ENCODE results near the gene COL20A1. TPM values are rescaled to one million over a fixed set of nuclear protein-coding genes. Genes with fewer than 3 reads are reported as not detected.
A peak's percentile ranks its signal among the peaks of the same experiment; 100 is the strongest.

Gene COL20A1
- total and polyA plus RNA-seq, 2 donors (not counting 1 experiment from before 2014, with no cell fraction given), result not detected

DNA sequence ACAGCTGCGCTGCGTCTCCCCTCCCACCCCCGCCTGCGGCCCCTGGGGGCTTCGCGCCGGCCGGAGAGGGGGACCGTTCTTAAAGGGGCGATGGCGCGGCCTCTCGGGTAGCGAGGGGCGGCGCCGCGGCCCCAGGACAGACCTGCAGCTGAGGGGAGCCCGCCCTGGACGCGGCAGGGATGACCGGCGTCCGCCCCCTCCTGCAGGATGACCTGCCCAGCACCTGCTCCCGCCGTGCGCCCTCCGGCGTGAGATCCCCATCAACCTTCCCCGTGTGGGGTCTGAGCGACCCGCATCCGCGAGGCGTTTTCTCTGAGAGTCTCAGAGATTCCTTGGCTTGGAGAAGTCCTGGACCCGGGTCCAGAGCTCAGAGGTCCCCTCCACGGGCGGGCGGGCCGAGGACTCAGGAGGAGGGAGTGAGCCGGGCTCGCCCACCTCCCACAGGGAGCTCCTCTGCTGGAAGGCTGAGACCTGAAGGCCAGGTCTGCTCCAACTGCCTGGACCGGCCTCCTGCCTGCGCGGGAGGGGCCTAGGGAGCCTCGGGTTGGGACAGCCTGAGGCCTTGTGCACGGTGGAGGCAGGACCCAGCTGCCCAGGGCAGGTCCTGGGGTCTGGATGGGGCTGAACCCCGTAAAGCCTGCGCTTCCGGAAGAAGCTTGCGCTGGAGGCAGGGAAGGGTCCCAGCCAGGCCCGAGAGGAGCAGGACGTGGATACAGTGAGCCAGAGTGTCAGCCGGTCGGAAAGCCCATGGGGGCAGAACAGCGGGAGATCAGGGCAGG is 38.2 kb upstream of the COL20A1 start:
- Histone ChIP-seq H3K36me3 (replicated peaks in 1 of 2; ENCODE audit: control extremely low read depth in 1 of 2, control insufficient read depth in 1 of 2, extremely low read depth in 1 of 2, insufficient read depth in 2 of 2, low read length in 1 of 2) (no peaks in the 10 kb centered on the region), H3K4me3 (ENCODE audit: control extremely low read depth in 1 of 5, extremely low read depth in 1 of 5, insufficient read depth in 1 of 5, low read depth in 2 of 5, low read length in 4 of 5) (no peak overlapping the region), H3K79me2 (ENCODE audit: control insufficient read depth, insufficient read depth, low read length) (no peaks in the 10 kb centered on the region), H4K20me1 (ENCODE audit: control insufficient read depth, insufficient read depth, low read length, poor library complexity, severe bottlenecking) (no peaks in the 10 kb centered on the region), H2AFZ (ENCODE audit: insufficient read depth, low read depth, low read length, poor library complexity, severe bottlenecking) (no peak overlapping the region), H3K9me3 (ENCODE audit: control extremely low read depth in 1 of 3, control insufficient read depth in 2 of 3, insufficient read depth in 1 of 3, low read length in 2 of 3) (no peaks in the 10 kb centered on the region), H3K27ac (ENCODE audit: low read length in 2 of 2) (no peak overlapping the region), H3K4me1 (ENCODE audit: control insufficient read depth in 2 of 2, insufficient read depth in 2 of 2, low read length in 2 of 2) (peaks cover 8 to 11% of the 10 kb centered on the region in 2 donors), H3K9ac (ENCODE audit: low read length) (no peak overlapping the region), H3K27me3 (replicated peaks in 1 of 4; ENCODE audit: control extremely low read depth in 1 of 4, control insufficient read depth in 3 of 4, insufficient read depth in 4 of 4, low read length in 3 of 4) (peaks cover 0 to 43% (median 14%) of the 10 kb centered on the region in 4 experiments), H3K4me2 (replicated peaks; ENCODE audit: low read depth, low read length, poor library complexity, severe bottlenecking) (peak overlapping the region; percentile 64)
- 9% methylated on average over 53 of the region's 56 CpGs for WGBS (ENCODE audit: insufficient coverage)
- ATAC-seq (ENCODE audit: low read depth) (no peak), DNase-seq (peak; percentile 24)
- H3K27ac Mint-ChIP-seq, result no peak overlapping the region
- TF ChIP-seq EZH2 (IDR thresholded peaks at IDR 0.05; ENCODE audit: borderline replicate concordance, insufficient read depth, low read depth, low read length, poor library complexity, severe bottlenecking), result no peak
- TF ChIP-seq, protein P1, sequence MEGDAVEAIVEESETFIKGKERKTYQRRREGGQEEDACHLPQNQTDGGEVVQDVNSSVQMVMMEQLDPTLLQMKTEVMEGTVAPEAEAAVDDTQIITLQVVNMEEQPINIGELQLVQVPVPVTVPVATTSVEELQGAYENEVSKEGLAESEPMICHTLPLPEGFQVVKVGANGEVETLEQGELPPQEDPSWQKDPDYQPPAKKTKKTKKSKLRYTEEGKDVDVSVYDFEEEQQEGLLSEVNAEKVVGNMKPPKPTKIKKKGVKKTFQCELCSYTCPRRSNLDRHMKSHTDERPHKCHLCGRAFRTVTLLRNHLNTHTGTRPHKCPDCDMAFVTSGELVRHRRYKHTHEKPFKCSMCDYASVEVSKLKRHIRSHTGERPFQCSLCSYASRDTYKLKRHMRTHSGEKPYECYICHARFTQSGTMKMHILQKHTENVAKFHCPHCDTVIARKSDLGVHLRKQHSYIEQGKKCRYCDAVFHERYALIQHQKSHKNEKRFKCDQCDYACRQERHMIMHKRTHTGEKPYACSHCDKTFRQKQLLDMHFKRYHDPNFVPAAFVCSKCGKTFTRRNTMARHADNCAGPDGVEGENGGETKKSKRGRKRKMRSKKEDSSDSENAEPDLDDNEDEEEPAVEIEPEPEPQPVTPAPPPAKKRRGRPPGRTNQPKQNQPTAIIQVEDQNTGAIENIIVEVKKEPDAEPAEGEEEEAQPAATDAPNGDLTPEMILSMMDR (IDR thresholded peaks at IDR 0.05), result no peak
- peaks cover 49% of the 10 kb centered on the region for H3K27me3 Mint-ChIP-seq
- CTCF ChIA-PET, result interaction anchor here (0.6 kb wide), 1 partner anchor 32 kb away, joined by 3 read pairs; no protein-coding TSS in a partner anchor
- peak overlapping the region; percentile 55 for H3K4me3 Mint-ChIP-seq
- no peaks in the 10 kb centered on the region for H3K9me3 Mint-ChIP-seq (ENCODE audit: insufficient read depth)
- peaks cover 10% of the 10 kb centered on the region for H3K4me1 Mint-ChIP-seq
- POLR2A ChIA-PET, result no interaction called here
- intact Hi-C loops (cut with micrococcal nuclease), result no loop called here

All from B cell (primary cell).